CD4-positive, alpha-beta T cell (primary cell): Measurements from ENCODE around the gene RGS14. TPM values are rescaled to one million over a fixed set of nuclear protein-coding genes. Genes with fewer than 3 reads are reported as not detected.

ENCODE experiments used
- ATAC-seq: fragments of 200-7000 bp; cut with Tn5 transposase; one replicate; pipeline ENCODE4 v1.10.0; 2022; ENCODE audit warnings: mild to moderate bottlenecking; ENCODE audit not compliant: poor library complexity
- CTCF ChIA-PET: fragments of 350-600 bp; sonication (Branson Sonifier 250); formaldehyde crosslinking; loops from one replicate; lab custom pipeline; 2021; ENCODE audit warnings: antibody characterized with exemption, inconsistent platforms; lab: Charles Lee
- POLR2A ChIA-PET: fragments of 350-600 bp; sonication (Branson Sonifier 250); formaldehyde crosslinking; loops from one replicate; lab custom pipeline; 2021; ENCODE audit warnings: antibody characterized with exemption, inconsistent platforms; lab: Charles Lee
- DNase-seq, 14 experiments: peaks; one replicate each; pipeline ENCODE4 v3.0.0-alpha.2; 2013 to 2020; ENCODE audit warnings: mixed read lengths in 2 of 14
- H3K27ac ChIP-seq, 2 donors: one replicate each; pipeline versions ENCODE4 v1.5.1 to v1.7.0; 2013; ENCODE audit warnings: low read length in 2 of 2, low read depth in 1 of 2, mild to moderate bottlenecking in 1 of 2
- H3K27me3 ChIP-seq, 2 experiments: 1 replicate in 1 of 2; 2 replicates in 1 of 2; pipeline versions ENCODE4 v1.6.1 to v1.7.0; 2013; ENCODE audit warnings: low read length in 2 of 2, control low read depth in 1 of 2, mild to moderate bottlenecking in 1 of 2, moderate library complexity in 1 of 2; ENCODE audit not compliant: insufficient read depth in 2 of 2, control insufficient read depth in 1 of 2
- H3K36me3 ChIP-seq: one replicate; pipeline ENCODE4 v1.6.1; 2013; ENCODE audit warnings: low read length, control low read depth; ENCODE audit not compliant: insufficient read depth
- H3K4me1 ChIP-seq: one replicate; pipeline ENCODE4 v1.6.1; 2013; ENCODE audit warnings: low read length, control low read depth; ENCODE audit not compliant: insufficient read depth
- H3K4me3 ChIP-seq: one replicate; pipeline ENCODE4 v1.5.1; 2013; ENCODE audit warnings: mild to moderate bottlenecking, low read length, moderate library complexity
- H3K9me3 ChIP-seq, 2 experiments: 1 replicate in 1 of 2; 2 replicates in 1 of 2; pipeline versions ENCODE4 v1.6.1 to v1.7.0; 2013; ENCODE audit warnings: low read length in 2 of 2, mild to moderate bottlenecking in 2 of 2, control low read depth in 1 of 2, moderate library complexity in 1 of 2; ENCODE audit not compliant: control insufficient read depth in 1 of 2, insufficient read depth in 1 of 2
- H3K27ac Mint-ChIP-seq: one replicate; pipeline ENCODE4 v1.8.0; 2020; ENCODE audit warnings: mixed read lengths
- H3K27me3 Mint-ChIP-seq: one replicate; pipeline ENCODE4 v1.8.0; 2021; ENCODE audit warnings: mixed read lengths
- H3K36me3 Mint-ChIP-seq: one replicate; pipeline ENCODE4 v1.8.0; 2021; ENCODE audit warnings: low read depth, mixed read lengths
- H3K4me1 Mint-ChIP-seq: one replicate; pipeline ENCODE4 v1.8.0; 2021; ENCODE audit warnings: low read depth, mixed read lengths
- H3K4me3 Mint-ChIP-seq: one replicate; pipeline ENCODE4 v1.8.0; 2020; ENCODE audit warnings: mild to moderate bottlenecking, mixed read lengths
- H3K9me3 Mint-ChIP-seq: one replicate; pipeline ENCODE4 v1.8.0; 2020; ENCODE audit warnings: mixed read lengths
- CTCF ChIP-seq: fragments of 200-600 bp; IDR thresholded peaks from one replicate; pipeline ENCODE4 v1.8.0; 2022; ENCODE audit warnings: antibody characterized with exemption, mild to moderate bottlenecking
- intact Hi-C, 2 experiments: fragments of 100-400 bp; cut with DNase I in 1 of 2; cut with micrococcal nuclease in 1 of 2; formaldehyde crosslinking; loops; one replicate each; pipeline versions ENCODE4 v1.15.1 to v1.9.0; 2023 to 2025; cut with DNase I, micrococcal nuclease
- total RNA-seq, 174 experiments: library from RNA in 2 of 174; stranded (reverse) in 2 of 174; gene quantifications; one replicate each; pipeline ENCODE4 v1.2.3 and lab custom pipeline; 2021 to 2026

RGS14 gene
- total RNA-seq, 2 experiments from 2014 or later, result 34.7 to 35.3 TPM

GRCh38 chr5:177387405-177387804 is 29.7 kb downstream of the RGS14 start:
- Mint-ChIP-seq H3K4me3 (no peak overlapping the region), H3K9me3 (no peaks in the 10 kb centered on the region), H3K36me3 (no peaks in the 10 kb centered on the region), H3K4me1 (peaks cover 52% of the 10 kb centered on the region), H3K27ac (no peak overlapping the region), H3K27me3 (no peaks in the 10 kb centered on the region)
- no peaks in the 10 kb centered on the region for H3K27me3 ChIP-seq
- ATAC-seq (no peak), DNase-seq (no peak)
- POLR2A ChIA-PET, result interaction anchor here (1.3 kb wide), 1 partner anchor 68 kb away, joined by 4 read pairs; no protein-coding TSS in a partner anchor
- intact Hi-C loops, result no loop called here
- peaks cover 84% of the 10 kb centered on the region for H3K4me1 ChIP-seq
- no peak overlapping the region for H3K27ac ChIP-seq
- CTCF ChIA-PET, result interaction anchor here (1.6 to 6.1 kb wide), 3 partner anchors 16 to 68 kb away, joined by 3 to 136 read pairs (median 60); no protein-coding TSS in a partner anchor
- H3K4me3 ChIP-seq, result no peak overlapping the region
- H3K9me3 ChIP-seq, result no peaks in the 10 kb centered on the region
- TF ChIP-seq CTCF, result no peak
- H3K36me3 ChIP-seq, result no peaks in the 10 kb centered on the region

GRCh38 chr5:177388521-177389052 is 30.9 kb downstream of the RGS14 start:
- H3K4me1 ChIP-seq, result peaks cover 72% of the 10 kb centered on the region
- H3K27me3 ChIP-seq, result no peaks in the 10 kb centered on the region
- ChIA-PET CTCF (interaction anchor here (2.3 to 6.1 kb wide), 6 partner anchors 15 to 67 kb away, joined by 8 to 136 read pairs (median 41); partner anchors contain the start of gene PRR7), POLR2A (interaction anchor here (1.2 to 3.7 kb wide), 10 partner anchors 13 to 79 kb away, joined by 3 to 75 read pairs (median 14); partner anchors contain the start of genes GRK6, LMAN2 and PRR7)
- ATAC-seq, result no peak
- intact Hi-C loops, result no loop called here
- H3K4me3 ChIP-seq, result no peak overlapping the region
- Mint-ChIP-seq H3K4me3 (peak overlapping the region; percentile 53), H3K9me3 (no peaks in the 10 kb centered on the region), H3K36me3 (no peaks in the 10 kb centered on the region), H3K4me1 (peaks cover 40% of the 10 kb centered on the region), H3K27me3 (no peaks in the 10 kb centered on the region), H3K27ac (peak overlapping the region; percentile 80)
- H3K36me3 ChIP-seq, result no peaks in the 10 kb centered on the region
- H3K9me3 ChIP-seq, result no peaks in the 10 kb centered on the region
- TF ChIP-seq CTCF, result no peak
- peak overlapping the region; percentile 26 to 72 for H3K27ac ChIP-seq
- DNase-seq, result no peak

GRCh38 chr5:177389241-177390169 is 31.8 kb downstream of the RGS14 start:
- H3K4me1 ChIP-seq, result peaks cover 68% of the 10 kb centered on the region
- DNase-seq, result peak in 11 of 14 experiments; percentile 27 to 91 (median 56)
- Mint-ChIP-seq H3K27ac (peak overlapping the region; percentile 80), H3K4me3 (peak overlapping the region; percentile 53), H3K27me3 (no peaks in the 10 kb centered on the region), H3K36me3 (no peaks in the 10 kb centered on the region), H3K4me1 (peaks cover 35% of the 10 kb centered on the region), H3K9me3 (no peaks in the 10 kb centered on the region)
- ATAC-seq, result peak; percentile 70
- no peaks in the 10 kb centered on the region for H3K27me3 ChIP-seq
- no peaks in the 10 kb centered on the region for H3K36me3 ChIP-seq
- peak overlapping the region; percentile 4 for H3K4me3 ChIP-seq
- no peaks in the 10 kb centered on the region for H3K9me3 ChIP-seq
- ChIA-PET POLR2A (interaction anchor here (0.8 to 3.7 kb wide), 16 partner anchors 11 to 108 kb away, joined by 3 to 75 read pairs (median 10); partner anchors contain the start of genes GRK6, LMAN2, PDLIM7 and PRR7), CTCF (interaction anchor here (0.7 to 6.1 kb wide), 17 partner anchors 14 to 112 kb away, joined by 3 to 136 read pairs (median 6); partner anchors contain the start of genes LMAN2 and PRR7)
- TF ChIP-seq CTCF, result no peak
- H3K27ac ChIP-seq, result peak overlapping the region; percentile 29 to 72
- intact Hi-C loops, result loop anchor here (1.0 to 10.0 kb wide), 6 partner anchors 13 to 675 kb away; no protein-coding TSS in a partner anchor
